HG02840 (cell line): ENCODE measurements around the gene ARHGEF26.

Source experiments
- ATAC-seq: cut with Tn5 transposase; IDR thresholded peaks from one replicate; pipeline ENCODE4 v1.9.1; 2021; ENCODE audit warnings: mild to moderate bottlenecking, moderate library complexity, moderate number of reproducible peaks; ENCODE audit not compliant: unreplicated experiment, low FRiP score

The ARHGEF26 gene

DNA sequence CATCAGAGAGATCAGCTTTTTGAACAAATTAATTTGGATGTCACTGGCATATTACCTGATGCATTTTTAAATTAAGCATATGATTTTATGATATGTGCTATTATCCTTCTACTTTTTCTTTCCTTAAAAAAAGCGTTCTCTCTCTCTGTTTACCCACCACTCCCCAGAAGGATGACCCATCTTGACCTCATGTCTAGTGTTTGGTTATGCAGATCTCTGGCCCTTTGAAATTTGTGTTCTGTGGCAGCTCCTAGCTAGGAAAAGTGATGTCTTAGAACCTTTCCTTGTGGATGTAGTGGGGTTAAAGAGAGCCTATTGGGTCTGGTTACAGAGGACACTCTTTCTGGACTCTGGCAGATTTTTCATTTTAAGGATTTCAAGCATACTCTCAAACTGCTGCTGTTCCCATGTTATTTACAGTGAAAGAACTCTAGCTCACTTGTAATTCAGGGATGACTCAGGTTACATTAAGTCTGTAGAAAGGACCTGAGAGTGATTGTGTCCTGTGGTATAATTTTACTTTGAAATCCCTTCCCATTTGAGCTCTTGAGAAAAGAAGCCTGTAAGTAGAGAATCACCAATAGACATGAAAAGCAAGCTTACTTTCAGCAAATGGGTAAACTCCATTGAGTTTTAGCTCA, 23.8 kb downstream of the ARHGEF26 start:
- no peak for ATAC-seq

DNA sequence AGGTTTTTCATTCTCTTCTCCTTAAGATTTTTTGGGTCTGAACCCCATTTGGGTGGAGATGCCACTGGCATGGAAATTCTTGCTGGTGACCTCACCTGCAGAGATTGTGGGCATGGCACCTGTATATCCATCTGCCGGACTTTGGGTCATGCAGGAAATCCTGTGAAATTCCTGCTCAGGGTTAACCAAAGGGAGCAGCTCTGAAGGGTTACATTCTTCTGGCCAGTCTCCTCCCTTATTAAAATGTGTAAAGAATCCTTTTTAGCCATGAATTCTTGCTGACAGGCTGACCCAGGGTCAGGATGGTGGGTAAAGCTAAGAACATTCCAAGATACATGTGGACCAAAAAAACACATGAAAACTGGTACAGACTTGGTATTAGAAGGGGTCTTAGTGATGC, 27.4 kb downstream of the ARHGEF26 start:
- ATAC-seq: no peak

- ATAC-seq: no peak
These were observed 28.1 kb downstream of the ARHGEF26 start for GRCh38 chr3:154149286-154149685.

DNA sequence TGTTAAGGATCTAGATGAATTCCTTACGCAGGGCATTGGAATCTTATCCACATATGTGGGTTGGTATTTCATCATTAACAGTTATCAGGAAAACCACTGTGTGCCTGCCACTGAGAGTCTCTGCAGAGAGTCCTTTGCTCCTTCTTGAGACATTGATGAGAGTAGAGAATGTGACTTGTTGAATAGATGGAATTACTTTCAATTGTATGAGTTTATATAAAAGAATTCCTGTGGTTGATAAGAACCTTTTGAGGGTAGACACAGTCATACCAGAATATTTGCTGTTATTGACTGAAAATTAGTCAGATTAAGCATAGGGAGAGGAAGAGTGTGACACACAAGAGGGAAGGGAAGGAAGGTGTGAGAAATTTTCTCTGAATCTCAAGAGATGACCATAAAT, 30.8 kb downstream of the ARHGEF26 start:
- no peak for ATAC-seq

DNA sequence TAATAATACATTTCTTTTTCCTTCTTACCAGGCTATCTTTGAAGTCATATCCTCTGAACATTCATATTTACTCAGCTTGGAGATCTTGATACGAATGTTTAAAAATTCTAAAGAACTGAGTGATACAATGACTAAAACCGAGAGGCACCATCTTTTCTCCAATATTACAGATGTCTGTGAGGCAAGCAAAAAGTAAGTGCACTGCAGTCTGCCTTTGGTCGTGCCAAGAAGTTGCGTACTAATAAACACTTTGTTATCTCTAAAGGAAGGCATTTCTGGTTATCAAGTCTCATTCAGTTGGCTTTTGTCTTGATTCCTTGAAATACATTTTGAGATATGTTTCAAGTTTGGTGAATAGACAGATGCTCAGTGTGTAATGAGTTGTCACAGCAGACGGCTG, 31.6 kb downstream of the ARHGEF26 start:
- ATAC-seq: no peak

DNA sequence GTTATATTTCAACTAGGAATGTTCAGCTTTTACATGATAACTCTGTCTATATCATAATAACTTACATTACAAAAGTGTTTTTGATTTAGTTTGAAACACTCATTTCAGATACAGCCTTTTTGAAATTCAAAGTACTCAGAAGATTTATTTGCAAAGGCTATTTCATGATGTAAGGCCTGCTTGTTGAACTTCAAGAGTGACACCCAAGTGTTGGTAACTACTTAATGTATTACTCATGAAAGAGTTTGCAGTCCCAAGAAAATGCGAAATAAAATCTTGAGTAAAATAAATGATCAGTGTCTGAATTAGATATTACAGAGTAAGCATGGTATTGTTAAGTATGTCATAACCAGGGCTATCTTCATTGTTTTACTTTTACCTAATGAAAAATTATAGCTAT, 35.3 kb downstream of the ARHGEF26 start:
- ATAC-seq: no peak

DNA sequence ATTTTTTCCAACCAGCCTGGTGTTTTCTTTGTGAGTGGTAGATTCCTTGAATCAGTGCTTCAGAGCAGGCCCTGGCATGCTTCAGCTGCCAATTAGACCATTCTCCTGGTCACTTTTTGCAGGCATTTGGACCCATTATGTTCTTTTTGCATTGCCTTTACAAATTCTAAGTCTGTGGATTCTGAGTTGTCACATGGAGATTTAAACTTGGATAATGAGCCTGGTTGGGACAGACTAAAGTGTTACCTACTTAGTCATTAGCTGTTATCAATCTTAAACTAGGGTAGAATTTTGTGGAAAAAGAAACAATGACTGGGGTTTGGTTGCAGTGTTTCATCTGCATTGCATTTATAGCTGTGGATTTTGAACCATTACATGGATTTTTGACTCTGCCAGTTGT, 40.6 kb downstream of the ARHGEF26 start:
- ATAC-seq: no peak

GRCh38 chr3:154164387-154164786, 43.2 kb downstream of the ARHGEF26 start:
- ATAC-seq: no peak

- ATAC-seq: no peak
These were observed 48.0 kb downstream of the ARHGEF26 start for GRCh38 chr3:154168998-154169795.

DNA sequence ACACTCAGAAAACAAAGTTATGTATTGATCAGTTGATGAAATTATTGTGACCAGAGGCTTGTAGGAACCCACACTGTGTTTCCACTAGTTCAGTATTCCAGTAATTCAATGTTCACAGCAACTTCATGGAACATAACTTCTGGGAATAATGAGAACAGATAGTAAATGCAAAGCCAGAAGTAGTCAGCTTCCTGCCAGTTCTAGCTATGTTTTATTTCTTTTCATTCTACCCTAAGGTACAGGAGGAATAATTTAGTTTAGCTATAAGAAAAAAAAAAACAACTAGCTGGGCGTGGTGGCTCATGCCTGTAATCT, 48.6 kb downstream of the ARHGEF26 start:
- no peak for ATAC-seq

DNA sequence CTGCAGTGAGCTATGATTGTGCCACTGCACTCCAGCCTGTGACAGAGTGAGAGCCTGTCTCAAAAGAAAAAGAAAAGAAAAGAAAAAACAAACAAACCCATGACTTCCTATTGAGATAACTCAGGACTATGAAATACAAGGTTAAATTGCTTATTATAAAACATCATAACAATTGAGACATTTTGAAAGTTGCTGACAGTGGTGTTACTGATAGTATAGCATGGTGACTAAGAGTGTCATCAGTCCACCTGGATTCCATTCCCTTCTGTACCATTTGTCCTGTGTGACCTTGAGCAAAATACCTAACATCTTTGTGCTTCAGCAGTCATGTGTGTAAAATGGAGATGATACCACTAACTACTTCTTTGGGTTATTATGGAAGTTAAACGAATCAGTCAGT, 49.1 kb downstream of the ARHGEF26 start:
- ATAC-seq: no peak

DNA sequence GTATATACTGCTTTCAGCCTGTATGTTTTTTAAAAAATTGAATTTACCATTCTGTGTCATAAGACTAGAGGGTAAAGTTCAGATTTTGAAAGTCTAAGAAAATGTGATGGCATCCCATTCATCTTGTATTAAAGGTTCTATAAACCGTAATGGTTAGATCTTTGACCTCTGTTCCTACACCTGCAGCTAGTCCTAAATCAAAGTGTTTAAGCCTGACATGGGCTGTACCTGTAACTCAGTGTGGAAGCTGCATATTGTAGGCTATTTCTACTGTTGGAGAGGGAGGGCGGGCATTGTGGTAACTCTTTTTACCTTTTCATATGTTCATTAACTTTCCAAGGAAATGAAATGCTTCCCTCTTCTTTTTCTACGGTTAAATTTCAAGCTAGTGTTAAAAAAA, 53.9 kb downstream of the ARHGEF26 start:
- ATAC-seq: no peak

- ATAC-seq: no peak
These were observed 54.8 kb downstream of the ARHGEF26 start for GRCh38 chr3:154176036-154176435.

DNA sequence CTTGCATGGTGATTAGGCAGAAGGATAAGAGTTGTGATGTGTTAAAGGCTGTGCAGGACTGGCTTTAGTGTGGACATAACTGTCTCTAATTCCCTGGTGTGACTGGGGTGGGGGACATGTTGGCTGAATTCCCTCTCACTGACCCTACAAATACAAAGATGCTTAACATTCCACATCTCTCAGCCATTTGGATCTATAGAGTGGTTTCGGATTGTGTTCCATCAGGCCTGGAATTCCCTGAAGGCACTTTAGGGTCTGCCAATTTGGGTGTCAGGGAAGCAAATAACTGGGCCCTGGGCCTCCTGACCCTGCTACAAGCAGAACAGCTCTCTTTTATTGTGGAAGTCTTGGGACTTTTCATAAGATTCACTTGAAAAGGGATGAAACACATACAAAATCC, 56.2 kb downstream of the ARHGEF26 start:
- no peak for ATAC-seq

DNA sequence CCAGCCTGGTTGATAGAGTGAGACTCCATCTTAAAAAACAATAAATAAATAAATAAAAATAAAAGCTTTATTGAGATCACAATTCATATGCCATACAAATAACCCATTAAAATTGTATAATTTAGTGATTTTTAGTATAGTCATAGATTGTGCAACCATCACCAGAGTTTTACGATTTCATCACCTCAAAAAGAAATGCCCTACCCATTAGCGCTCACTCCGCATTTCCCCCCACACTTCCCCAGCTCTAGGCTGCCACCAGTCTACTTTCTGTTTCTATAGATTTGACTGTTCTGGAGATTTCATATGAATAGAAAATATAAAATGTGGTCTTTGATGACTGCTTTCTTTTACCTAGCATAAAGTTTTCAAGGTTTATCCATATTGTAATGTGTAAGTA, 57.0 kb downstream of the ARHGEF26 start:
- no peak for ATAC-seq

DNA sequence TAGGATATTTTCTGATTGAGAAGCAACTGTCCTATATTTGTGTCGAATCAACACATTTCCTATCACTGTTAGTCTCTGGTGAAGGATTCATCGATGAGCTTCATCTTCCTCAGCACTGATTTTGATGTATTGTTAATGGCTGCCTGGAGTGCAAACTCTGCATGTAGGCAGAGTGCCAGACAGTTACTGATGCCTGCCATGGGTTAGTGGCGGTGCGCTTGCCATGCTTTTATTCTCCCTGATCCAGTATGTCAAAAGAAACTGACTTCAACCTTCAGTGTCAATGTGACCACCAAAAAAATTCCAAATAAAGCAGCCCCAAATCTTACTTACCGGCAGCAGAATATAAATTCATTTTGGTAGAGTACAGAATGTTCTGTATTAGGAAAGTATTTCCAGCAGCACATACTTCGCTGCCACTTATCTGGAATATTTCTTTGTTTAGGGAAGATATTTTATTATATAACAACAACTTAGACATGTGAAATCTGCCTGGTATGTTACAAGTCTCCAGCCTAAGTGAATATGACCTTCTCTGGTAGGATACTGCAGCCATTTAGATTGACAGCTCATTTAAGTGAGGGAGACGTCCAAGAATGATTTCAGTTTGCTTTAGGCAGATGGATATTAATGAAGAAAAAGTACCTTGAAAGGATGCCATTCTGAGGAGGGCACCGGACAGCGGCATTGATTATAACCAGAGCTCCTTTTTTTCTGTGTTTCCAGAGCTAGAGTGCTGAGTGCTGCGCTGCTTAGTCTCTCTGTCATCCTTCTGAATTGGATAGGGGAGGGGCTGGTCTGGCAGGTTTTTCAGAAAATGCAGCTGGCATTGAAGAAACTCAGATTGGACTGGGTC, 59.9 kb downstream of the ARHGEF26 start:
- no peak for ATAC-seq

GRCh38 chr3:154182322-154182922, 61.2 kb downstream of the ARHGEF26 start:
- no peak for ATAC-seq

- ATAC-seq: no peak
These were observed 61.8 kb downstream of the ARHGEF26 start for GRCh38 chr3:154182975-154183374.

DNA sequence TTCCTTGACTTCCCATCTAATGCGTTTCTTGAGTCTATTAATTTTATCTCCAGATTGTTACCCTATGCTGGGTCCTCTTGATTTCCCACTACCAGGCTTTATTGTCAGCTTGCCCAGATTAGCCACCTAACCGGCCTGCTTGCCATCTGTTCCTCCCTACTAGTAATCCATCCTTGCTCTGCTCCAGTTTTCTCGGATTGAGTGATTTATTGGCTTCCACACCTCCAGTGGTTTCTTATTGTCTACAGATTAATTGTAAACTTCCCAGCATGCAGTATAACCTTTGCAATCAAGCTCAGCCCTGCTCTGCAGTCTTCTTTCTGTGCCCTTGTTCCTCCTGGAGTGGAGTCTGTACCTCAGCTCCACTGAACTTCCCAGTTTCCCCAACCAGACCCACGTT, 63.4 kb downstream of the ARHGEF26 start:
- no peak for ATAC-seq

- ATAC-seq: no peak
These were observed 67.2 kb downstream of the ARHGEF26 start for GRCh38 chr3:154188437-154188836.

DNA sequence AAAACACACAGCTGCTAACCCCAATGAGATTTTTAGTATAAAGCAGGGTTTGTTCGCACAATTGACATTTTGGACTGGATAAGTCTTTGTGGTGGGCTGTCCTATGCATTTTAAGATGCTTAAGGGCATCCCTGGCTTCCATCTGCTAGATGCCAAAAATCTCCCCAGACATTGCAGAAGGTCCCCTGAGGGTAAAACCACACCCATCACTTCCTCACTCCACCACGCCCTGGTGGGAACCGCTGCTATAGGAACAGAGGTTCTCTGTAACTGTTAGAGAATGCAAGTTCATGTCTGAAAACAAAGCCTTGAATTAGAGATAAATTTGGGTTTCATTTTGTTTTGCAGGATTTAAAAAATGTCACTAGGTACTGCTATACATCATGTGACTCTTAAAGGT, 67.7 kb downstream of the ARHGEF26 start:
- ATAC-seq: no peak
